Nephron progenitor cell (in vitro differentiated cells): ENCODE results near the gene TMEM131L.

Experiments used
- DNase-seq: peaks from one replicate; pipeline ENCODE4 v3.0.0; 2021
- H3K27ac Mint-ChIP-seq: 2 replicates; pipeline ENCODE4 v1.8.0; 2021; ENCODE audit warnings: mild to moderate bottlenecking, moderate library complexity, mixed read lengths
- H3K27me3 Mint-ChIP-seq: 2 replicates; pipeline ENCODE4 v1.8.0; 2021; ENCODE audit warnings: mild to moderate bottlenecking, low read depth, mixed read lengths; ENCODE audit not compliant: poor library complexity
- H3K36me3 Mint-ChIP-seq: 2 replicates; pipeline ENCODE4 v1.8.0; 2021; ENCODE audit warnings: low read depth, mixed read lengths
- H3K4me1 Mint-ChIP-seq: 2 replicates; pipeline ENCODE4 v1.8.0; 2021; ENCODE audit warnings: mixed read lengths
- H3K4me3 Mint-ChIP-seq: 2 replicates; pipeline ENCODE4 v1.8.0; 2021; ENCODE audit warnings: mild to moderate bottlenecking, moderate library complexity, mixed read lengths
- H3K9me3 Mint-ChIP-seq: 2 replicates; pipeline ENCODE4 v1.8.0; 2021; ENCODE audit warnings: mild to moderate bottlenecking, moderate library complexity, mixed read lengths
- TF ChIP-seq, protein P1 (sequence below): fragments of 200-600 bp; sonication (generic); IDR thresholded peaks from 2 replicates; pipeline ENCODE4 v1.5.0; 2021; ENCODE audit warnings: antibody characterized with exemption

TMEM131L gene

DNA sequence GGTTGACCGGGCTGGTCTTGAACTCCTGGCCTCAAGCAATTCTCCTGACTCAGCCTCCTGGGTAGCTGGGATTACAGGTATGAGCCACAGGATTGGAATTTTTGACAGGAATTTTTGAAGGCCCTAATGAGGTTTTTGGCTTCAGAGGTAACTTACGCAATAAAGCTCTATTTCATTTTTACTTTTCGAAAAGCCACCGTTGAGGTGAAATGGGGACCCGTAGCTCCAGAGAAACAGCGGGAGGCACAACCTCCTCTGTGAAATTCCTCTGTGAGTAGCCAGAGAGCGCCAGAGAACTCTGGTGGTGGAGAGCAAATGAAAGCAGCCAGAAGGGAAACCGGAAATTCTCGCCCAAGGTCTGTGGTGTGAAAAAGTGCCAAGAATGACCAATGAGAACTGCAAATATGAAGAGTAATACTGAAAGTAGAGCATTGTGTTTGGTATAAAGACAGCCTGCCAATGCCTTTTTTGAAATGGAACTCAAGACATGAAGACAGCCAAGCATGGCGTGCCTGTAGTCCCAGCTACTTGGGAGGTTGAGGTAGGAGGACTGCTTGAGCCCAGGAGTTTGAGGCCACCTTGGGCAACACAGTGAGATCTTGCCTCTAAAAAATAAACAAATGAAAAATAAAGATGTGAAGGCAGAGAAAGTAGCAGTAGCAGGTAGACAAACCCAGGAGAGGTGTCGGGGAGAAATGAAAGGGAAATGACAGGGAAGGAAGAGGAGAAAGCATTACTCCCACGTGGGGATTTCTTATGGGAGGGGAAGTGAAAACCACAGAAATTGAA is 33.0 kb upstream of the TMEM131L start:
- DNase-seq: no peak
- no peak overlapping the region for H3K4me3 Mint-ChIP-seq
- no peak overlapping the region for H3K27ac Mint-ChIP-seq

DNA sequence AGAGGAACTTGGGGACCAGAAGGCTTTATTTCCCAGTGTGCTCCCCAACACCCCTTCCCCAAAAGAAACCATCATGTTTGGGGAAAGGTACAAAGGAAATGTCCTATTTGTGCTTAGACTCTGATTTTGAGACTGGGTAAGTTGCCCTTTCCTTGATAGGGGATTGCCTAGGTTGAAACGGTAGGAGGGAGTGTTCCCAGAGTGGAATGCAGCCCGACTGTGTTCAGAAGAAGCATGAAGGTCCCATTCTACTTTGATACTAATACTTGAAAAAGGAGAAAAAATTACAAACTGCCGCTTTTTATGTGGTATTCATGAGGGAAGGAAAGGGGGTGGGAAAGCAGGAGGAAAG is 32.4 kb upstream of the TMEM131L start:
- H3K27me3 Mint-ChIP-seq: no peaks in the 10 kb centered on the region
- H3K4me1 Mint-ChIP-seq: peaks cover 10% of the 10 kb centered on the region
- H3K36me3 Mint-ChIP-seq: no peaks in the 10 kb centered on the region
- no peak overlapping the region for H3K4me3 Mint-ChIP-seq
- H3K9me3 Mint-ChIP-seq: no peaks in the 10 kb centered on the region
- TF ChIP-seq, protein P1, sequence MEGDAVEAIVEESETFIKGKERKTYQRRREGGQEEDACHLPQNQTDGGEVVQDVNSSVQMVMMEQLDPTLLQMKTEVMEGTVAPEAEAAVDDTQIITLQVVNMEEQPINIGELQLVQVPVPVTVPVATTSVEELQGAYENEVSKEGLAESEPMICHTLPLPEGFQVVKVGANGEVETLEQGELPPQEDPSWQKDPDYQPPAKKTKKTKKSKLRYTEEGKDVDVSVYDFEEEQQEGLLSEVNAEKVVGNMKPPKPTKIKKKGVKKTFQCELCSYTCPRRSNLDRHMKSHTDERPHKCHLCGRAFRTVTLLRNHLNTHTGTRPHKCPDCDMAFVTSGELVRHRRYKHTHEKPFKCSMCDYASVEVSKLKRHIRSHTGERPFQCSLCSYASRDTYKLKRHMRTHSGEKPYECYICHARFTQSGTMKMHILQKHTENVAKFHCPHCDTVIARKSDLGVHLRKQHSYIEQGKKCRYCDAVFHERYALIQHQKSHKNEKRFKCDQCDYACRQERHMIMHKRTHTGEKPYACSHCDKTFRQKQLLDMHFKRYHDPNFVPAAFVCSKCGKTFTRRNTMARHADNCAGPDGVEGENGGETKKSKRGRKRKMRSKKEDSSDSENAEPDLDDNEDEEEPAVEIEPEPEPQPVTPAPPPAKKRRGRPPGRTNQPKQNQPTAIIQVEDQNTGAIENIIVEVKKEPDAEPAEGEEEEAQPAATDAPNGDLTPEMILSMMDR: no peak
- no peak for DNase-seq
- H3K27ac Mint-ChIP-seq: no peak overlapping the region

More for the DNA sequence above, 33.0 kb upstream of the TMEM131L start:
- Mint-ChIP-seq H3K9me3 (no peaks in the 10 kb centered on the region), H3K36me3 (no peaks in the 10 kb centered on the region), H3K4me1 (peaks cover 10% of the 10 kb centered on the region), H3K27me3 (no peaks in the 10 kb centered on the region)
- TF ChIP-seq, protein P1: peak; percentile 6

DNA sequence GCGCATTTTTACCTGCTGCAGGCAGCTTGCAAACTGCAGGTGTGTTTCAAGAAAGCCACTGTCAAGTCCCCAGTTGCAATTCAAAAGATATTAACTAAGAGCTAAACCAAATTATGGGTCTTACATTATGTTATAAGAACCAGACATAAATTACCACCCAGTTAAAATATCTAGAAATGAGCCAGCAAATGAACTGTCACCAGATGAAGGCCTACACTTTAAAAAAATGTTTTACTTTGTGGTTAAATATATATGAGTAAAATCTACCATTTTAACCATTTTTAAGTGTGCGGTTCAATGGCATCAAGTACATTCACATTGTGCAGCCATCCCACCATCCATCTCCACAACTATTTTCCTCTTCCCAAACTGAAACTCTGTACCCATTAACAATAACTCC is 32.0 kb upstream of the TMEM131L start:
- no peaks in the 10 kb centered on the region for H3K9me3 Mint-ChIP-seq
- no peak for DNase-seq
- no peaks in the 10 kb centered on the region for H3K36me3 Mint-ChIP-seq
- TF ChIP-seq, protein P1: no peak
- H3K4me1 Mint-ChIP-seq: peaks cover 6% of the 10 kb centered on the region
- no peaks in the 10 kb centered on the region for H3K27me3 Mint-ChIP-seq
- no peak overlapping the region for H3K27ac Mint-ChIP-seq
- H3K4me3 Mint-ChIP-seq: no peak overlapping the region

DNA sequence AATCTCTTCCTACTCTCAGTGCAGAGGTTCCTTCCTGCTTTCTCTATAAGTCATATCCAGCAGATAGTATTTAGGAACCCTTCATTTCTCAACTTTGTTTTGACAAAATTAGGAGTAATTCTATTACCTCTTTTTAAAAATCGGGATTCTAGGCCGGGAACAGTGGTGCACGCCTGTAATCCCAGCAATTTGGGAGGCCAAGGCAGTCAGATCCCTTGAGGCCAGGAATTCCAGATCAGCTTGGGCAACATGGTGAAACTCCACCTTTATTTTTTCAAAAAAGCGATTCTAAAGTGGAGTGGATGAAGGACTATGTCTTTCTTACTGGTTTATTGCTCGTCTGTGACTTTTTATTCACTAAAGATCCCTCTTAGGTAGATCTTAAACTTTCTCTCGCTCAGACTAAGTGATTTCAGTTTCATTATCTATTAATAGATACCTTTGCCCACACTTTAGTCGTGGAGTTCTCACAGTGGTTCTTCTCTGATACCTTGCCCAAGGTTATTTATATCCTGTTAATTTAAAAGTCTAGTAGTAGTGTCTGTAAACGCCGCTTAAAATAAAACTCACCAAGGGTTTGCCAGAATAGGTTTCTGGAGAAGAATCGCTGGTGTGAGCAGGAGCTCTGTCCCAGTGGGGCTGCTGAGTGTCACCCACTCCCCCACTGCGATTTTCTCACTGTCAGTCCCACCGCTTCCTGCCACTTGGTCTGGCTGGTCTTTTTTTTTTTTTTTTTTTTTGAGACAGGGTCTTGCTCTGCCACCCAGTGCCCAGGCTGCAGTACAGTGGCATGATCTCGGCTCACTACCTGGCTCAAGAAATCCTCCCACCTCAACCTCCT is 27.0 kb upstream of the TMEM131L start:
- Mint-ChIP-seq H3K9me3 (no peaks in the 10 kb centered on the region), H3K4me1 (no peaks in the 10 kb centered on the region), H3K27ac (no peak overlapping the region), H3K36me3 (no peaks in the 10 kb centered on the region), H3K4me3 (no peak overlapping the region), H3K27me3 (no peaks in the 10 kb centered on the region)
- TF ChIP-seq, protein P1: no peak
- no peak for DNase-seq

DNA sequence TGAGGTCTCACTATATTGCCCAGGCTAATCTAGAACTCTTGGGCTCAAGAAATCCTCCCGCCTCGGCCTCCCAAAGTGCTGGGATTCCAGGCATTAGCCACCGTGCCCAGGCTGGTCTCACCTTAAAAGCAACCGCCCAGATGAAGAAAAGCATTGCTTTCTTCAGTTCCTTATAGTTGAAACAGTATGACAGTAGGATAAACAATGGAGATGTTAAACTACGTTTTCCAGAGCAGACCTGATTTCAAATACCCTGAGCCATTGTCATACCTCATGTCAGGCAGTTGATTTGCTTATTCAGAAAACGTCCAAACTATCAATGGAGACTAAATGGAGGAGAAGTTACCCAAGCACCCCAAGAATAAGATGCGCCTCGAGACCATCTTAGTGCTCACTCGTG is 26.3 kb upstream of the TMEM131L start:
- no peaks in the 10 kb centered on the region for H3K9me3 Mint-ChIP-seq

More for the DNA sequence above, 26.3 kb upstream of the TMEM131L start:
- Mint-ChIP-seq H3K4me3 (no peak overlapping the region), H3K4me1 (no peaks in the 10 kb centered on the region), H3K27ac (no peak overlapping the region), H3K27me3 (no peaks in the 10 kb centered on the region), H3K36me3 (no peaks in the 10 kb centered on the region)
- no peak for DNase-seq
- TF ChIP-seq, protein P1: no peak
